ENCODE data around the gene PTPN14.

GRCh38 chr1:214360116-214360515 lies 191.3 kb downstream of the PTPN14 start:
- TF ChIP-seq, protein P1, sequence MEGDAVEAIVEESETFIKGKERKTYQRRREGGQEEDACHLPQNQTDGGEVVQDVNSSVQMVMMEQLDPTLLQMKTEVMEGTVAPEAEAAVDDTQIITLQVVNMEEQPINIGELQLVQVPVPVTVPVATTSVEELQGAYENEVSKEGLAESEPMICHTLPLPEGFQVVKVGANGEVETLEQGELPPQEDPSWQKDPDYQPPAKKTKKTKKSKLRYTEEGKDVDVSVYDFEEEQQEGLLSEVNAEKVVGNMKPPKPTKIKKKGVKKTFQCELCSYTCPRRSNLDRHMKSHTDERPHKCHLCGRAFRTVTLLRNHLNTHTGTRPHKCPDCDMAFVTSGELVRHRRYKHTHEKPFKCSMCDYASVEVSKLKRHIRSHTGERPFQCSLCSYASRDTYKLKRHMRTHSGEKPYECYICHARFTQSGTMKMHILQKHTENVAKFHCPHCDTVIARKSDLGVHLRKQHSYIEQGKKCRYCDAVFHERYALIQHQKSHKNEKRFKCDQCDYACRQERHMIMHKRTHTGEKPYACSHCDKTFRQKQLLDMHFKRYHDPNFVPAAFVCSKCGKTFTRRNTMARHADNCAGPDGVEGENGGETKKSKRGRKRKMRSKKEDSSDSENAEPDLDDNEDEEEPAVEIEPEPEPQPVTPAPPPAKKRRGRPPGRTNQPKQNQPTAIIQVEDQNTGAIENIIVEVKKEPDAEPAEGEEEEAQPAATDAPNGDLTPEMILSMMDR (IDR thresholded peaks at IDR 0.05): no peak
- no peak for TF ChIP-seq POLR2A (IDR thresholded peaks at IDR 0.05)

All from lower leg skin (tissue), 3 donors.